Stimulated activated memory B cell treated with anti-CD40 and anti-IgM and Interleukin-4, amounts not matched to agents 10 μg/mL and 1 μg/mL and 100 μg/mL, for 72 hours (primary cell): Measurements from ENCODE around the gene RIMS3.
"Not testable (repeated sequence)": the region's sequence is repeated elsewhere in the genome, so short reads cannot be mapped to it uniquely, and the experiment has no call there.

ENCODE experiments used
- ATAC-seq: fragments of 150-1000 bp; cut with Tn5 transposase; 2 replicates; pipeline ENCODE4 v1.10.0; 2021
- H3K27ac Mint-ChIP-seq: one replicate; pipeline ENCODE4 v1.8.0; 2022; ENCODE audit warnings: mild to moderate bottlenecking, mixed read lengths
- H3K27me3 Mint-ChIP-seq: one replicate; pipeline ENCODE4 v1.8.0; 2022; ENCODE audit warnings: mixed read lengths
- H3K36me3 Mint-ChIP-seq: one replicate; pipeline ENCODE4 v1.8.0; 2022; ENCODE audit warnings: mixed read lengths
- H3K4me1 Mint-ChIP-seq: one replicate; pipeline ENCODE4 v1.8.0; 2022; ENCODE audit warnings: mixed read lengths
- H3K4me3 Mint-ChIP-seq: one replicate; pipeline ENCODE4 v1.8.0; 2022; ENCODE audit warnings: mild to moderate bottlenecking, moderate library complexity, mixed read lengths
- H3K9me3 Mint-ChIP-seq: one replicate; pipeline ENCODE4 v1.8.0; 2022; ENCODE audit warnings: mixed read lengths

Gene RIMS3

GRCh38 chr1:40612345-40612831 lies 53.1 kb downstream of the RIMS3 start:
- peak; percentile 83 for ATAC-seq
- no peak overlapping the region for H3K27ac Mint-ChIP-seq
- no peak overlapping the region for H3K4me3 Mint-ChIP-seq

GRCh38 chr1:40610156-40610555 lies 55.3 kb downstream of the RIMS3 start:
- ATAC-seq: no peak
- peaks cover 6% of the 10 kb centered on the region for H3K4me1 Mint-ChIP-seq
- H3K27me3 Mint-ChIP-seq: no peaks in the 10 kb centered on the region
- no peak overlapping the region for H3K4me3 Mint-ChIP-seq
- H3K9me3 Mint-ChIP-seq: no peaks in the 10 kb centered on the region
- no peak overlapping the region for H3K27ac Mint-ChIP-seq
- no peaks in the 10 kb centered on the region for H3K36me3 Mint-ChIP-seq

More at GRCh38 chr1:40612345-40612831, 53.1 kb downstream of the RIMS3 start:
- peaks cover 6% of the 10 kb centered on the region for H3K4me1 Mint-ChIP-seq
- no peaks in the 10 kb centered on the region for H3K27me3 Mint-ChIP-seq
- H3K9me3 Mint-ChIP-seq: no peaks in the 10 kb centered on the region
- no peaks in the 10 kb centered on the region for H3K36me3 Mint-ChIP-seq

GRCh38 chr1:40607921-40608320 lies 57.6 kb downstream of the RIMS3 start:
- Mint-ChIP-seq H3K4me3 (no peak overlapping the region), H3K4me1 (peaks cover 6% of the 10 kb centered on the region), H3K36me3 (no peaks in the 10 kb centered on the region), H3K27ac (no peak overlapping the region), H3K27me3 (no peaks in the 10 kb centered on the region), H3K9me3 (no peaks in the 10 kb centered on the region)
- no peak for ATAC-seq

- no peak overlapping the region for H3K27ac Mint-ChIP-seq
- H3K36me3 Mint-ChIP-seq: no peaks in the 10 kb centered on the region
- H3K27me3 Mint-ChIP-seq: peaks cover 6% of the 10 kb centered on the region
- H3K4me1 Mint-ChIP-seq: no peaks in the 10 kb centered on the region
- H3K4me3 Mint-ChIP-seq: no peak overlapping the region
- ATAC-seq: no peak
- H3K9me3 Mint-ChIP-seq: no peaks in the 10 kb centered on the region
Observed at GRCh38 chr1:40606978-40607377, 58.5 kb downstream of the RIMS3 start.

- ATAC-seq: no peak
- no peaks in the 10 kb centered on the region for H3K36me3 Mint-ChIP-seq
- H3K4me3 Mint-ChIP-seq: no peak overlapping the region
- no peaks in the 10 kb centered on the region for H3K4me1 Mint-ChIP-seq
- no peaks in the 10 kb centered on the region for H3K9me3 Mint-ChIP-seq
- peaks cover 14% of the 10 kb centered on the region for H3K27me3 Mint-ChIP-seq
- no peak overlapping the region for H3K27ac Mint-ChIP-seq
Observed at GRCh38 chr1:40606194-40606593, 59.3 kb downstream of the RIMS3 start.

GRCh38 chr1:40599926-40600325 lies 65.6 kb downstream of the RIMS3 start:
- H3K27me3 Mint-ChIP-seq: peaks cover 34% of the 10 kb centered on the region
- ATAC-seq: no peak
- no peaks in the 10 kb centered on the region for H3K9me3 Mint-ChIP-seq
- H3K4me3 Mint-ChIP-seq: no peak overlapping the region
- H3K36me3 Mint-ChIP-seq: no peaks in the 10 kb centered on the region
- no peak overlapping the region for H3K27ac Mint-ChIP-seq
- peaks cover 6% of the 10 kb centered on the region for H3K4me1 Mint-ChIP-seq

GRCh38 chr1:40595623-40596022 lies 69.9 kb downstream of the RIMS3 start:
- Mint-ChIP-seq H3K27me3 (peaks cover 21% of the 10 kb centered on the region), H3K4me3 (no peak overlapping the region), H3K27ac (no peak overlapping the region), H3K4me1 (peaks cover 12% of the 10 kb centered on the region), H3K9me3 (no peaks in the 10 kb centered on the region), H3K36me3 (no peaks in the 10 kb centered on the region)
- no peak for ATAC-seq

GRCh38 chr1:40594187-40594531 lies 71.3 kb downstream of the RIMS3 start:
- Mint-ChIP-seq H3K4me1 (peaks cover 6% of the 10 kb centered on the region), H3K4me3 (no peak overlapping the region), H3K9me3 (no peaks in the 10 kb centered on the region), H3K27ac (no peak overlapping the region), H3K36me3 (no peaks in the 10 kb centered on the region), H3K27me3 (peaks cover 19% of the 10 kb centered on the region)
- ATAC-seq: no peak

GRCh38 chr1:40593449-40594186 lies 71.9 kb downstream of the RIMS3 start:
- H3K27me3 Mint-ChIP-seq: peaks cover 19% of the 10 kb centered on the region
- no peaks in the 10 kb centered on the region for H3K36me3 Mint-ChIP-seq
- H3K27ac Mint-ChIP-seq: no peak overlapping the region
- H3K9me3 Mint-ChIP-seq: no peaks in the 10 kb centered on the region
- peaks cover 6% of the 10 kb centered on the region for H3K4me1 Mint-ChIP-seq
- no peak overlapping the region for H3K4me3 Mint-ChIP-seq
- ATAC-seq: no peak

GRCh38 chr1:40592107-40592803 lies 73.2 kb downstream of the RIMS3 start:
- Mint-ChIP-seq H3K4me1 (peaks cover 6% of the 10 kb centered on the region), H3K27ac (no peak overlapping the region), H3K9me3 (no peaks in the 10 kb centered on the region), H3K27me3 (peaks cover 9% of the 10 kb centered on the region), H3K36me3 (no peaks in the 10 kb centered on the region), H3K4me3 (no peak overlapping the region)
- no peak for ATAC-seq

GRCh38 chr1:40588586-40588985 lies 76.9 kb downstream of the RIMS3 start:
- Mint-ChIP-seq H3K27ac (no peak overlapping the region), H3K27me3 (peaks cover 22% of the 10 kb centered on the region), H3K9me3 (no peaks in the 10 kb centered on the region), H3K36me3 (no peaks in the 10 kb centered on the region), H3K4me1 (peaks cover 6% of the 10 kb centered on the region), H3K4me3 (no peak overlapping the region)
- no peak for ATAC-seq

GRCh38 chr1:40583980-40584379 lies 81.5 kb downstream of the RIMS3 start:
- no peak overlapping the region for H3K27ac Mint-ChIP-seq
- H3K27me3 Mint-ChIP-seq: peaks cover 35% of the 10 kb centered on the region
- no peaks in the 10 kb centered on the region for H3K36me3 Mint-ChIP-seq
- H3K9me3 Mint-ChIP-seq: no peaks in the 10 kb centered on the region
- H3K4me3 Mint-ChIP-seq: no peak overlapping the region
- ATAC-seq: no peak
- no peaks in the 10 kb centered on the region for H3K4me1 Mint-ChIP-seq

- Mint-ChIP-seq H3K27ac (no peak overlapping the region), H3K27me3 (peaks cover 35% of the 10 kb centered on the region), H3K9me3 (no peaks in the 10 kb centered on the region), H3K4me3 (no peak overlapping the region), H3K4me1 (no peaks in the 10 kb centered on the region), H3K36me3 (no peaks in the 10 kb centered on the region)
- ATAC-seq: no peak
Observed at GRCh38 chr1:40582116-40582515, 83.4 kb downstream of the RIMS3 start.

GRCh38 chr1:40575336-40575735 lies 90.1 kb downstream of the RIMS3 start:
- no peak for ATAC-seq
- Mint-ChIP-seq H3K9me3 (no peaks in the 10 kb centered on the region), H3K4me3 (no peak overlapping the region), H3K36me3 (no peaks in the 10 kb centered on the region), H3K27ac (no peak overlapping the region), H3K4me1 (no peaks in the 10 kb centered on the region), H3K27me3 (peaks cover 39% of the 10 kb centered on the region)

- H3K4me1 Mint-ChIP-seq, H3K9me3 Mint-ChIP-seq, H3K36me3 Mint-ChIP-seq, H3K27ac Mint-ChIP-seq, H3K4me3 Mint-ChIP-seq, ATAC-seq: not testable (repeated sequence)
- peaks cover 34% of the 10 kb centered on the region for H3K27me3 Mint-ChIP-seq
Observed at GRCh38 chr1:40574805-40575204, 90.7 kb downstream of the RIMS3 start.
